OCI-LY3 (cell line): Measurements from ENCODE around the gene BEAN1.

Experiments
- H2AFZ ChIP-seq: fragments of 200-600, 300-600 bp; shearing (Covaris generic); 2 replicates; pipeline ENCODE4 v1.6.0; 2014; ENCODE audit warnings: antibody characterized with exemption, low read depth, low read length
- H3K27ac ChIP-seq: fragments of 200-600, 300-600 bp; sonication (generic); 2 replicates; pipeline ENCODE4 v1.5.1; 2014; ENCODE audit warnings: mild to moderate bottlenecking, low read length, moderate library complexity, mixed read lengths
- H3K27me3 ChIP-seq: fragments of 200-600, 300-600 bp; sonication (generic); 2 replicates; pipeline ENCODE4 v1.6.1; 2014; ENCODE audit warnings: low read depth, low read length, mixed read lengths
- H3K36me3 ChIP-seq: fragments of 200-600, 300-600 bp; sonication (generic); replicated peaks from 2 replicates; pipeline ENCODE3; 2014; ENCODE audit warnings: low read depth, low read length, mixed read lengths
- H3K4me1 ChIP-seq: fragments of 300-600, 200-600 bp; sonication (generic); 2 replicates; pipeline ENCODE4 v1.6.1; 2014; ENCODE audit warnings: low read length, mixed read lengths
- H3K4me2 ChIP-seq: fragments of 200-600, 300-600 bp; sonication (generic); 2 replicates; pipeline ENCODE4 v1.6.1; 2014; ENCODE audit warnings: low read length, mixed read lengths
- H3K4me3 ChIP-seq: fragments of 300-600, 200-600 bp; sonication (generic); 2 replicates; pipeline ENCODE4 v1.5.1; 2014; ENCODE audit warnings: antibody characterized with exemption, mild to moderate bottlenecking, low read length, moderate library complexity
- H3K79me2 ChIP-seq: fragments of 300-600, 200-600 bp; shearing (Covaris generic); 2 replicates; pipeline ENCODE4 v1.6.1; 2014; ENCODE audit warnings: mild to moderate bottlenecking, low read length, mixed read lengths
- H3K9ac ChIP-seq: fragments of 300-600, 200-600 bp; shearing (Covaris generic); 2 replicates; pipeline ENCODE4 v1.6.0; 2014; ENCODE audit warnings: mild to moderate bottlenecking, low read length, moderate library complexity
- H3K9me3 ChIP-seq: fragments of 200-600, 300-600 bp; shearing (Covaris generic); 2 replicates; pipeline ENCODE4 v1.6.1; 2014; ENCODE audit warnings: low read length, mixed read lengths; ENCODE audit not compliant: insufficient read depth
- H4K20me1 ChIP-seq: fragments of 200-600, 300-600 bp; sonication (generic); 2 replicates; pipeline ENCODE4 v1.6.1; 2016; ENCODE audit warnings: low read length, mixed read lengths; ENCODE audit not compliant: insufficient read depth
- CTCF ChIP-seq: fragments of 200-600, 300-600 bp; sonication (generic); IDR thresholded peaks from 2 replicates; pipeline ENCODE4 v1.5.1; 2014; ENCODE audit warnings: antibody characterized with exemption, low read length, low read depth
- EZH2phosphoT487 ChIP-seq: fragments of 200-600 bp; shearing (Covaris generic); IDR thresholded peaks from 2 replicates; pipeline ENCODE4 v1.6.1; 2018; ENCODE audit warnings: antibody characterized with exemption, mixed run types, low read depth

The BEAN1 gene

DNA sequence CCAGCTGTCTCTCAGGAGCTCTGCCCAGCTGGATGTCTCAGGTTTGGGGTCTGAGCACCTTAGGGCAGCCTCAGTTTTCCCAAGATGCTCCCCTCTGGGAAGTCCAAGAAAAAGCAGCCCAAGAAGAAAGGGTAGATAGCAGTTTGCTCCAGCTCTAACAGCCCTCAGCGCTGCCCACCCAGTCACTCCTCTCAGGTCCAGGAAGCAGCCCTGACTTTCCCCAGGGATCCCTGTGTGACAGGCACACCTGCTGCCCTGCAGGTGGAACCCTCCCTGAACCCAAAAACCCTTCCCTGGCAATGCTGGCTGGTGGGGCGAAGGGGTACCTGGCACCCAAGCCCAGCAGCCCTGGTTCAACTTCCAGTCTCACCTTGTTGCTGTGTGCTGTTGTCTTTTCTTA, 48.1 kb downstream of the BEAN1 start:
- no peaks in the 10 kb centered on the region for H3K27me3 ChIP-seq
- no peak overlapping the region for H2AFZ ChIP-seq
- no peaks in the 10 kb centered on the region for H3K36me3 ChIP-seq
- H3K4me3 ChIP-seq, result peak overlapping the region; percentile 50
- no peaks in the 10 kb centered on the region for H4K20me1 ChIP-seq
- H3K9me3 ChIP-seq, result no peaks in the 10 kb centered on the region
- peaks cover 59% of the 10 kb centered on the region for H3K4me1 ChIP-seq
- peak overlapping the region; percentile 20 for H3K27ac ChIP-seq
- no peak for TF ChIP-seq CTCF
- TF ChIP-seq EZH2phosphoT487, result no peak
- peak overlapping the region; percentile 1; the same call in 1 of the 2 replicates for H3K9ac ChIP-seq
- H3K4me2 ChIP-seq, result peak overlapping the region; percentile 75
- no peaks in the 10 kb centered on the region for H3K79me2 ChIP-seq

DNA sequence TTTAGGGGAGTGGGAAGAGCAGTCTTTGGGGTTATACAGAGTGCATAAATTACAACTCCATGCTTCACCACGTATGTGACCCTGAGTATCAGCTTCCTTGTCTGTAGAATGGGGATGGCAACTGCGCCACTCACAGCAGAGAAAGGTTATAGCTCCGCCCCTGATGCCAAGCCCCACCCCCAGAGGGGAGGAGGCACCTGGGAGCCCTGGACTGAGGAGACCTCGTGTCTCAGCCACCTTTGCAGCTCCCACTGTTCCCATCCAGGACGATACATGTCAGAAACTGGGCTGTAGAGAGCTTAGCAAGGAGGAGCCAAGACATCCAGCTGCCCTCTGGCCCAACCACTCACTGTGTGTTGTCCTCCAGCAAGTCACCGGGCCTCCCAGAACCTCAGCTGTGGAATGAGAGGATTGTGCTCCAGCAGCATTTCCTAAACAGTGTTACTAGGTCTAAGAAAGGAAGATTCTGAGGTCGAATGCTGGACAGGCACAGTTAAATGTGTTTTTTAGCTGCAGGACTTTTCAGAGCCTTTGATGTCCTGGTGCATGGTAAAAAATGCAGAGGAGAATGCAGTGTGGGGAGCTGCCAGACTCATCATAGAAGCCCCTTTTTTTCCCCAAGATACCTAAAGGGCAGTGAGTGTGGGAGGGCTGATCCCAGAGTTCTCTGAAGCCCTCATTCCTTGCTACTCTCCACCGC, 49.4 kb downstream of the BEAN1 start:
- H2AFZ ChIP-seq, result 0 out of 2 replicates have a peak overlapping the region, but pooled peaks have one; percentile 2
- peaks cover 72% of the 10 kb centered on the region for H3K4me1 ChIP-seq
- H3K4me2 ChIP-seq, result peak overlapping the region; percentile 20
- H3K27me3 ChIP-seq, result no peaks in the 10 kb centered on the region
- no peaks in the 10 kb centered on the region for H4K20me1 ChIP-seq
- H3K27ac ChIP-seq, result no peak overlapping the region
- H3K9ac ChIP-seq, result no peak overlapping the region
- no peaks in the 10 kb centered on the region for H3K36me3 ChIP-seq
- TF ChIP-seq CTCF (no peak), EZH2phosphoT487 (no peak)
- H3K79me2 ChIP-seq, result no peaks in the 10 kb centered on the region
- no peaks in the 10 kb centered on the region for H3K9me3 ChIP-seq
- no peak overlapping the region for H3K4me3 ChIP-seq

DNA sequence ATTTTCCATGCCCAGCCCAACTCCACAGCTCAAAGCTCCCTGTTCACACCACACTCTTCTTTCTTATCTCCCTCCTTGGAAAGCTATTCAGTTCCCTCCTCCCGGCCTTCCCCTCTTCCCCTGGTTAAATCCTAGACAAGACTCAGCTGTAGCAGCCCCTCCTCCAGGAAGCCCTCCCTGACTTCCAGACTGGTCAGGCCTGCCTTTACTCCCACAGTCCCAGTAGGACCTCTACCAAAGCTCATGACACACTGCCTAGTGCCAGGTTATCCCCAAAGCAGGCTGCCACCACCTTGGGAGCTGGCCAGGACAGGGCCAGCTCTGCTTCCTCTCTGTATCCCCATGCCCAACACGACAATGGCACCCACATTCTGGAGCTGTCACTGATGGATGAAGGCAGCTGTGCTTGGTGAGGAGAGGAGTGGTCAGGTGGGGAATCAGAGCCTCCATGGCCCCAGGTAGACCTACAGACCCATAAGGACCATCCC, 50.0 kb downstream of the BEAN1 start:
- Histone ChIP-seq H3K4me1 (peaks cover 73% of the 10 kb centered on the region), H3K36me3 (no peaks in the 10 kb centered on the region), H3K4me2 (peak overlapping the region; percentile 20; the same call in 1 of the 2 replicates), H3K4me3 (no peak overlapping the region), H3K27me3 (no peaks in the 10 kb centered on the region), H3K9me3 (no peaks in the 10 kb centered on the region), H3K27ac (no peak overlapping the region), H2AFZ (no peak overlapping the region), H3K9ac (no peak overlapping the region), H4K20me1 (no peaks in the 10 kb centered on the region), H3K79me2 (no peaks in the 10 kb centered on the region)
- TF ChIP-seq CTCF (no peak), EZH2phosphoT487 (no peak)

- peak overlapping the region; percentile 35; the same call in 1 of the 2 replicates for H3K9ac ChIP-seq
- peaks cover 79% of the 10 kb centered on the region for H3K4me1 ChIP-seq
- no peaks in the 10 kb centered on the region for H3K27me3 ChIP-seq
- H2AFZ ChIP-seq, result peak overlapping the region; percentile 51; the same call in 1 of the 2 replicates
- no peaks in the 10 kb centered on the region for H3K79me2 ChIP-seq
- H3K9me3 ChIP-seq, result no peaks in the 10 kb centered on the region
- TF ChIP-seq CTCF, result peak; percentile 82
- no peak for TF ChIP-seq EZH2phosphoT487
- peak overlapping the region; percentile 58 for H3K4me2 ChIP-seq
- no peak overlapping the region for H3K27ac ChIP-seq
- peak overlapping the region; percentile 18; the same call in 1 of the 2 replicates for H3K4me3 ChIP-seq
- H4K20me1 ChIP-seq, result no peaks in the 10 kb centered on the region
- H3K36me3 ChIP-seq, result no peaks in the 10 kb centered on the region
Measured at GRCh38 chr16:66478733-66479511, 51.8 kb downstream of the BEAN1 start.
